IMR-90 (cell line): ENCODE data around the gene HOXD13. TPM values are rescaled to one million over a fixed set of nuclear protein-coding genes. Genes with fewer than 3 reads are reported as not detected.

ENCODE experiments used
- ATAC-seq: fragments of 200-7000 bp; cut with Tn5 transposase; 2 replicates; pipeline ENCODE4 v1.9.1; 2020; ENCODE audit warnings: low read depth, mild to moderate bottlenecking, moderate library complexity
- BruUV-seq: library from RNA; stranded (reverse); fragments of 400-500 nt; replicated peaks from 2 replicates; lab custom pipeline; 2021; lab: Mats Ljungman, UMichigan
- CTCF ChIA-PET: fragments of 300-600 bp; formaldehyde crosslinking; extraction: SDS; loops from one replicate; lab custom pipeline; 2021; ENCODE audit warnings: antibody characterized with exemption; lab: Yijun Ruan, JAX
- POLR2A ChIA-PET: fragments of 300-600 bp; sonication (Branson Sonifier 250); formaldehyde crosslinking; loops from one replicate; lab custom pipeline; 2022; ENCODE audit warnings: antibody characterized with exemption; ENCODE audit not compliant: unreplicated experiment; lab: Charles Lee
- DNase-seq: peaks from one replicate; pipeline ENCODE4 v3.0.0; 2013
- H2AFZ ChIP-seq: replicated peaks from 2 replicates; pipeline ENCODE3; 2013; ENCODE audit warnings: low read length, mild to moderate bottlenecking; ENCODE audit not compliant: poor library complexity
- H2AK5ac ChIP-seq: 2 replicates; pipeline ENCODE4 v1.6.1; 2013; ENCODE audit warnings: low read depth, low read length, inconsistent platforms
- H2AK9ac ChIP-seq: replicated peaks from 2 replicates; pipeline ENCODE3; 2013; ENCODE audit warnings: mild to moderate bottlenecking, low read depth, low read length, moderate library complexity; ENCODE audit not compliant: poor library complexity
- H2BK120ac ChIP-seq: 2 replicates; pipeline ENCODE4 v1.6.1; 2013; ENCODE audit warnings: low read depth, low read length, inconsistent platforms
- H2BK15ac ChIP-seq: 3 replicates; pipeline ENCODE4 v1.6.1; 2013; ENCODE audit warnings: low read depth, low read length, inconsistent platforms
- H2BK20ac ChIP-seq: 2 replicates; pipeline ENCODE4 v1.6.1; 2013; ENCODE audit warnings: low read depth, mild to moderate bottlenecking, inconsistent platforms, low read length, moderate library complexity
- H2BK5ac ChIP-seq: 2 replicates; pipeline ENCODE4 v1.6.1; 2013; ENCODE audit warnings: mild to moderate bottlenecking, low read depth, low read length, inconsistent platforms; ENCODE audit not compliant: poor library complexity, severe bottlenecking
- H3K14ac ChIP-seq: replicated peaks from 2 replicates; pipeline ENCODE4 v1.6.1; 2013; ENCODE audit warnings: low read depth, low read length, inconsistent platforms
- H3K18ac ChIP-seq: 2 replicates; pipeline ENCODE4 v1.6.1; 2013; ENCODE audit warnings: low read depth, low read length, control low read depth
- H3K23ac ChIP-seq: 2 replicates; pipeline ENCODE4 v1.6.1; 2013; ENCODE audit warnings: low read depth, low read length, inconsistent platforms
- H3K27ac ChIP-seq: 2 replicates; pipeline ENCODE4 v1.5.1; 2013; ENCODE audit warnings: mild to moderate bottlenecking, control low read depth, low read length; ENCODE audit not compliant: insufficient read depth
- H3K27me3 ChIP-seq: 2 replicates; pipeline ENCODE4 v1.6.1; 2013; ENCODE audit warnings: low read length; ENCODE audit not compliant: control insufficient read depth, insufficient read depth
- H3K36me3 ChIP-seq: 2 replicates; pipeline ENCODE4 v1.6.1; 2013; ENCODE audit warnings: low read length, mixed read lengths; ENCODE audit not compliant: control insufficient read depth, insufficient read depth
- H3K4ac ChIP-seq: 2 replicates; pipeline ENCODE4 v1.6.1; 2013; ENCODE audit warnings: low read depth, low read length, inconsistent platforms
- H3K4me1 ChIP-seq: 2 replicates; pipeline ENCODE4 v1.6.1; 2013; ENCODE audit warnings: low read length, mixed read lengths; ENCODE audit not compliant: control insufficient read depth, insufficient read depth
- H3K4me2 ChIP-seq: 2 replicates; pipeline ENCODE4 v1.6.1; 2013; ENCODE audit warnings: low read depth, mild to moderate bottlenecking, control low read depth, low read length, moderate library complexity
- H3K4me3 ChIP-seq: 2 replicates; pipeline ENCODE4 v1.5.1; 2013; ENCODE audit warnings: low read depth, mild to moderate bottlenecking, control low read depth, low read length, moderate library complexity; ENCODE audit not compliant: insufficient read depth
- H3K56ac ChIP-seq: 2 replicates; pipeline ENCODE4 v1.6.1; 2013; ENCODE audit warnings: low read length, inconsistent platforms; ENCODE audit not compliant: insufficient read depth; ENCODE audit errors: extremely low read depth
- H3K79me1 ChIP-seq, 2 experiments: 2 replicates each; pipeline ENCODE4 v1.6.1; 2013; ENCODE audit warnings: low read length in 2 of 2, inconsistent platforms in 1 of 2, low read depth in 1 of 2
- H3K9ac ChIP-seq: 2 replicates; pipeline ENCODE4 v1.6.1; 2013; ENCODE audit warnings: low read depth, low read length, control low read depth
- H3K9me1 ChIP-seq: 2 replicates; pipeline ENCODE4 v1.6.1; 2013; ENCODE audit warnings: low read length, inconsistent platforms; ENCODE audit not compliant: insufficient read depth
- H3K9me3 ChIP-seq: 2 replicates; pipeline ENCODE4 v1.6.1; 2013; ENCODE audit warnings: low read length; ENCODE audit not compliant: control insufficient read depth, insufficient read depth
- H4K20me1 ChIP-seq: 2 replicates; pipeline ENCODE4 v1.6.1; 2013; ENCODE audit warnings: low read length, inconsistent platforms; ENCODE audit not compliant: insufficient read depth
- H4K5ac ChIP-seq: 2 replicates; pipeline ENCODE4 v1.6.1; 2013; ENCODE audit warnings: mild to moderate bottlenecking, low read depth, low read length, control low read depth
- H4K8ac ChIP-seq, 2 experiments: 2 replicates each; pipeline ENCODE4 v1.6.1; 2013; ENCODE audit warnings: low read depth in 2 of 2, low read length in 2 of 2, control low read depth in 1 of 2, inconsistent platforms in 1 of 2
- H4K91ac ChIP-seq: 2 replicates; pipeline ENCODE4 v1.6.1; 2013; ENCODE audit warnings: low read depth, low read length, inconsistent platforms; ENCODE audit not compliant: insufficient read depth
- BHLHE40 ChIP-seq: fragments of 150-350 bp; IDR thresholded peaks from 2 replicates; pipeline ENCODE4 v1.6.1; 2016; ENCODE audit warnings: mild to moderate bottlenecking, low read depth, low read length
- CEBPB ChIP-seq: IDR thresholded peaks from 2 replicates; pipeline ENCODE4 v1.6.1; 2012; ENCODE audit warnings: low read depth, low read length, improper control_type of control experiment
- CHD1 ChIP-seq: IDR thresholded peaks from 2 replicates; pipeline ENCODE4 v1.6.1; 2012; ENCODE audit warnings: low read depth, low read length, improper control_type of control experiment
- FOS ChIP-seq: fragments of 150-350 bp; IDR thresholded peaks from 2 replicates; pipeline ENCODE4 v1.6.1; 2016; ENCODE audit warnings: low read depth, low read length
- MAFK ChIP-seq: IDR thresholded peaks from 2 replicates; pipeline ENCODE4 v1.6.1; 2012; ENCODE audit warnings: low read depth, low read length, improper control_type of control experiment
- MAZ ChIP-seq: IDR thresholded peaks from 2 replicates; pipeline ENCODE4 v1.6.1; 2012; ENCODE audit warnings: low read depth, mild to moderate bottlenecking, low read length, improper control_type of control experiment, moderate library complexity, borderline replicate concordance
- MXI1 ChIP-seq: IDR thresholded peaks from 2 replicates; pipeline ENCODE4 v1.6.1; 2012; ENCODE audit warnings: low read depth, mild to moderate bottlenecking, low read length, moderate library complexity, borderline replicate concordance
- NFE2L2 ChIP-seq: fragments of 150-350 bp; IDR thresholded peaks from 2 replicates; pipeline ENCODE4 v1.6.1; 2016; ENCODE audit warnings: low read depth, mild to moderate bottlenecking, low read length
- POLR2A ChIP-seq: IDR thresholded peaks from 2 replicates; pipeline ENCODE4 v1.6.1; 2012; ENCODE audit warnings: mild to moderate bottlenecking, low read depth, low read length
- RAD21 ChIP-seq: IDR thresholded peaks from 2 replicates; pipeline ENCODE4 v1.6.1; 2012; ENCODE audit warnings: low read length, improper control_type of control experiment
- RCOR1 ChIP-seq: IDR thresholded peaks from 2 replicates; pipeline ENCODE4 v1.6.1; 2012; ENCODE audit warnings: mild to moderate bottlenecking, low read length, improper control_type of control experiment; ENCODE audit not compliant: insufficient replicate concordance
- RFX5 ChIP-seq: IDR thresholded peaks from 2 replicates; pipeline ENCODE4 v1.8.0; 2012; ENCODE audit warnings: low read depth, mild to moderate bottlenecking, low read length, moderate library complexity
- SMC3 ChIP-seq: fragments of 150-350 bp; IDR thresholded peaks from 2 replicates; pipeline ENCODE4 v1.6.1; 2016; ENCODE audit warnings: low read depth, mild to moderate bottlenecking, antibody characterized with exemption, low read length, moderate library complexity
- WGBS, 2 experiments: methylation state at CpG; one replicate each; pipeline versions ENCODE4 v1.1.5 to v1.1.7; 2013; ENCODE audit warnings: missing lambda C conversion rate in 2 of 2; ENCODE audit not compliant: insufficient read length in 1 of 2; ENCODE audit errors: extremely low coverage in 2 of 2; 5-methylcytosine and 5-hydroxymethylcytosine counted together
- dilution Hi-C: fragments of 300-500 bp; cut with HindIII; formaldehyde crosslinking; loops from one replicate; pipeline ENCODE4 v1.14.3; 2018; ENCODE audit warnings: low sequenced_read_pairs; ENCODE audit not compliant: unreplicated experiment
- in situ Hi-C: fragments of 300-500 bp; cut with MboI; formaldehyde crosslinking; loops from 3 replicates; pipeline ENCODE4 v1.14.3; 2019; ENCODE audit warnings: low sequenced_read_pairs, inconsistent platforms, mixed read lengths
- intact Hi-C: fragments of 100-400 bp; cut with micrococcal nuclease; formaldehyde crosslinking; loops from 2 replicates; pipeline ENCODE4 v1.10.0; 2022
- polyA plus RNA-seq, 3 experiments: library from polyadenylated mRNA; depleted of rRNA; stranded (reverse); fragments of >200 nt; gene quantifications; 2 replicates each; pipeline ENCODE4 v1.2.3, GENCODE V29; 2012; ENCODE audit warnings: low replicate concordance in 1 of 3
- total RNA-seq: library from RNA; depleted of rRNA; stranded (reverse); fragments of >200 nt; gene quantifications from 2 replicates; pipeline ENCODE4 v1.2.3, GENCODE V29; 2012
- TF ChIP-seq, protein P1 (sequence below): conservative IDR thresholded peaks from 2 replicates; pipeline ENCODE4 v1.5.1; 2012; ENCODE audit warnings: mild to moderate bottlenecking, low read depth, low read length, improper control_type of control experiment
- TF ChIP-seq, protein P2 (sequence below): fragments of 150-350 bp; IDR thresholded peaks from 2 replicates; pipeline ENCODE4 v1.6.1; 2016; ENCODE audit warnings: low read depth, mild to moderate bottlenecking, low read length, moderate library complexity, borderline replicate concordance
- TF ChIP-seq, protein P3 (sequence below): fragments of 150-350 bp; IDR thresholded peaks from 2 replicates; pipeline ENCODE4 v1.6.1; 2017; ENCODE audit warnings: mild to moderate bottlenecking, antibody characterized with exemption, low read length, low read depth

The HOXD13 gene
- total and polyA plus RNA-seq, 2 of the 4 experiments (the other 2 are of a cell fraction) = not detected

DNA sequence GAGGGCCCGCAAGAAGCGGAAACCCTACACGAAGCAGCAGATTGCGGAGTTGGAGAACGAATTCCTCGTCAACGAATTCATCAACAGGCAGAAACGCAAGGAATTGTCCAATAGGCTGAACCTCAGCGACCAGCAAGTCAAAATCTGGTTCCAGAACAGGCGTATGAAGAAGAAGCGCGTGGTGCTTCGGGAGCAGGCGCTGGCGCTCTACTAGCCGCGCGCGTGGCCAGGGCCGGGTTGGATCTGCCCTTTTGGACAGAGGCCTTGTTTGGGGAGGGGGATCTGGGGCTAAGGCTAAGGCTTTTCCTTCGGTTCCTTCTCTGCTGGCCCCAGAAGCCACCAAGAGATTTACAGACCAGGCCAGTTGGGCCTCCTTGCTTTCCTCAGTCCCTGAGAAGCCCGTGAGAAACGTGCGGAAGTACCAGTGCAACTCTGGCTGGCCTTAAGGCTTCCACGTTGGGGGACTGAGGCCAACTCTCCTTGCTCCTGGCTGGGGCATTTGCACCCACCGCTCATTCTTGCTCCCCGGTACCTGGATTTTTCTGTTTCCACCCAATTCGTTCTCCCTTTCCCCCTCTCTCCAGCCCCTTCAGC, 8.1 kb downstream of the HOXD13 start:
- Histone ChIP-seq H2BK20ac (no peak overlapping the region), H3K56ac (no peak overlapping the region), H3K4ac (no peak overlapping the region), H3K18ac (no peak overlapping the region), H4K8ac (no peak overlapping the region), H2BK5ac (no peak overlapping the region), H3K9me3 (peaks cover 1% of the 10 kb centered on the region; the same call in 1 of the 2 replicates), H3K14ac (no peak overlapping the region), H2BK120ac (no peak overlapping the region), H3K27me3 (peaks cover 95% of the 10 kb centered on the region), H3K4me1 (peaks cover 3% of the 10 kb centered on the region; the same call in 1 of the 2 replicates), H3K27ac (no peak overlapping the region), H3K4me2 (no peak overlapping the region), H2AK5ac (no peak overlapping the region), H3K9me1 (no peaks in the 10 kb centered on the region), H2AFZ (no peak overlapping the region), H2BK15ac (no peak overlapping the region), H2AK9ac (no peak overlapping the region), H3K9ac (no peak overlapping the region), H4K91ac (no peak overlapping the region), H3K23ac (no peak overlapping the region), H4K5ac (no peak overlapping the region), H3K36me3 (no peaks in the 10 kb centered on the region), H3K79me1 (no peaks in the 10 kb centered on the region), H4K20me1 (no peaks in the 10 kb centered on the region), H3K4me3 (no peak overlapping the region)
- intact Hi-C loops (no loop called here), in situ Hi-C loops (no loop called here), dilution Hi-C loops (no loop called here)
- WGBS, 2 experiments = 11% methylated on average over 22 of the region's 28 CpGs; no CpG with 5 or more reads in 1 of the 2 experiments
- ChIA-PET CTCF (no interaction called here), POLR2A (no interaction called here)
- BruUV-seq = no TSS peak
- no peak for ATAC-seq
- TF ChIP-seq RFX5 (no peak), FOS (no peak), MXI1 (no peak), BHLHE40 (no peak), NFE2L2 (no peak), CEBPB (no peak), CHD1 (no peak), MAFK (no peak), POLR2A (no peak), RAD21 (no peak), MAZ (no peak), SMC3 (no peak), RCOR1 (no peak)
- TF ChIP-seq, protein P1, sequence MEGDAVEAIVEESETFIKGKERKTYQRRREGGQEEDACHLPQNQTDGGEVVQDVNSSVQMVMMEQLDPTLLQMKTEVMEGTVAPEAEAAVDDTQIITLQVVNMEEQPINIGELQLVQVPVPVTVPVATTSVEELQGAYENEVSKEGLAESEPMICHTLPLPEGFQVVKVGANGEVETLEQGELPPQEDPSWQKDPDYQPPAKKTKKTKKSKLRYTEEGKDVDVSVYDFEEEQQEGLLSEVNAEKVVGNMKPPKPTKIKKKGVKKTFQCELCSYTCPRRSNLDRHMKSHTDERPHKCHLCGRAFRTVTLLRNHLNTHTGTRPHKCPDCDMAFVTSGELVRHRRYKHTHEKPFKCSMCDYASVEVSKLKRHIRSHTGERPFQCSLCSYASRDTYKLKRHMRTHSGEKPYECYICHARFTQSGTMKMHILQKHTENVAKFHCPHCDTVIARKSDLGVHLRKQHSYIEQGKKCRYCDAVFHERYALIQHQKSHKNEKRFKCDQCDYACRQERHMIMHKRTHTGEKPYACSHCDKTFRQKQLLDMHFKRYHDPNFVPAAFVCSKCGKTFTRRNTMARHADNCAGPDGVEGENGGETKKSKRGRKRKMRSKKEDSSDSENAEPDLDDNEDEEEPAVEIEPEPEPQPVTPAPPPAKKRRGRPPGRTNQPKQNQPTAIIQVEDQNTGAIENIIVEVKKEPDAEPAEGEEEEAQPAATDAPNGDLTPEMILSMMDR = no peak
- TF ChIP-seq, protein P2, sequence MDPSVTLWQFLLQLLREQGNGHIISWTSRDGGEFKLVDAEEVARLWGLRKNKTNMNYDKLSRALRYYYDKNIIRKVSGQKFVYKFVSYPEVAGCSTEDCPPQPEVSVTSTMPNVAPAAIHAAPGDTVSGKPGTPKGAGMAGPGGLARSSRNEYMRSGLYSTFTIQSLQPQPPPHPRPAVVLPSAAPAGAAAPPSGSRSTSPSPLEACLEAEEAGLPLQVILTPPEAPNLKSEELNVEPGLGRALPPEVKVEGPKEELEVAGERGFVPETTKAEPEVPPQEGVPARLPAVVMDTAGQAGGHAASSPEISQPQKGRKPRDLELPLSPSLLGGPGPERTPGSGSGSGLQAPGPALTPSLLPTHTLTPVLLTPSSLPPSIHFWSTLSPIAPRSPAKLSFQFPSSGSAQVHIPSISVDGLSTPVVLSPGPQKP = no peak
- TF ChIP-seq, protein P3, sequence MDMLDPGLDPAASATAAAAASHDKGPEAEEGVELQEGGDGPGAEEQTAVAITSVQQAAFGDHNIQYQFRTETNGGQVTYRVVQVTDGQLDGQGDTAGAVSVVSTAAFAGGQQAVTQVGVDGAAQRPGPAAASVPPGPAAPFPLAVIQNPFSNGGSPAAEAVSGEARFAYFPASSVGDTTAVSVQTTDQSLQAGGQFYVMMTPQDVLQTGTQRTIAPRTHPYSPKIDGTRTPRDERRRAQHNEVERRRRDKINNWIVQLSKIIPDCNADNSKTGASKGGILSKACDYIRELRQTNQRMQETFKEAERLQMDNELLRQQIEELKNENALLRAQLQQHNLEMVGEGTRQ = no peak
- DNase-seq = no peak
